GM19455 (cell line): ENCODE data around the gene ABTB2.

Source experiments
- ATAC-seq: cut with Tn5 transposase; IDR thresholded peaks from one replicate; pipeline ENCODE4 v1.9.1; 2021; ENCODE audit not compliant: unreplicated experiment

The ABTB2 gene

DNA sequence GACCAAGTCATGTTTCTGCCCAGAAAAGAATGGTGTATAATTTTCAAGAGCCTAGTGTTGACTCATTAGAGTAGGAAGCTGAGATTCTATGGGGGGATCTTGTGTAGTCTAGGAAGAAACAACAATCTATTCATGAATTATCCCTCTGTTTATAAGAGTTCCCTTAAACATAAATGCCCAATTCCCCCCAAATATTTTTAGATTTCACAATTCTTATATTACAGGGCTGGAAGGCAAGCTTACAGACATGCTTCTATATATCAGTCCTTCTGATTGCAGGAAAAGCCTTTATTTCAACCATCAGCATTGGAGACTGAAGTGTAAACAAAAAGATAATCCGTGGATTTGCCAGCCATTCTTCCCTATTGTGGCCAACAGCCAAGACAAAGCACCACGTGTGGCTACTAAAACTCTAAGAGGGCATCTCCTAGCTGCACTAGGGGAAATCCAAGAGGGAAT is 181.0 kb downstream of the ABTB2 start:
- no peak for ATAC-seq

DNA sequence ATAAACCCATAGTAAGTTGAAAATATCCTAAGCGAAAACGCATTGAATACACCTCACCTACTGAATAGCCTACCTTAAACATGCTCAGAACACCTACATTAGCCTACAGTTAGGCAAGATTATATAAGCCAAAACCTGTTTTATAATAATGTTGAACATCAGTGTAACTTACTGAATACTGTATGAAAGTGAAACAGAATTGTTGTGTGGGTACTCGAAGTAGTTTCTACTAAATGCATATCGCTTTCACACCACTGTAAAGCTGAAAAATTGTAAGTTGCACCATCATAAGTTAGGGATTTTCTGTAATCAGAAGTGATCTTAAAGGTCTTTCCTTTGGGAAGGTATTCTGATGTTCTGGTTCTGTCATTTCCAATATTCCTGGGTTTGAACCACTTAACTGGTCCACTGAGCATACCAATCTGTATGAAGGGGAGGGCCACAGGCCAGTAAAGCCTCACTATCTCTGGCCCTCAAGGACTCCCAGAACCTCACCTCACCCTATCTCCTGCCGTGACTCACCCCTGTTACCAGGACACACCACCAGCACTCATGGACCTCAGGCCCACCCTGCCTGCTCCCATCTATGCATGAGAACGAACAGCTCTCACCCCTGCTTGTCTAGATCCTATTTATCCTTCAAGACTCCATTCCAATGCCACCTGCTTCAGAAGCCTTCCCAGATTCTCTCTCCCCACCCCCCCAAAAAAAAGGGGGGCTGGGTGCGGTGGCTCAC is 182.4 kb downstream of the ABTB2 start:
- ATAC-seq, result no peak

DNA sequence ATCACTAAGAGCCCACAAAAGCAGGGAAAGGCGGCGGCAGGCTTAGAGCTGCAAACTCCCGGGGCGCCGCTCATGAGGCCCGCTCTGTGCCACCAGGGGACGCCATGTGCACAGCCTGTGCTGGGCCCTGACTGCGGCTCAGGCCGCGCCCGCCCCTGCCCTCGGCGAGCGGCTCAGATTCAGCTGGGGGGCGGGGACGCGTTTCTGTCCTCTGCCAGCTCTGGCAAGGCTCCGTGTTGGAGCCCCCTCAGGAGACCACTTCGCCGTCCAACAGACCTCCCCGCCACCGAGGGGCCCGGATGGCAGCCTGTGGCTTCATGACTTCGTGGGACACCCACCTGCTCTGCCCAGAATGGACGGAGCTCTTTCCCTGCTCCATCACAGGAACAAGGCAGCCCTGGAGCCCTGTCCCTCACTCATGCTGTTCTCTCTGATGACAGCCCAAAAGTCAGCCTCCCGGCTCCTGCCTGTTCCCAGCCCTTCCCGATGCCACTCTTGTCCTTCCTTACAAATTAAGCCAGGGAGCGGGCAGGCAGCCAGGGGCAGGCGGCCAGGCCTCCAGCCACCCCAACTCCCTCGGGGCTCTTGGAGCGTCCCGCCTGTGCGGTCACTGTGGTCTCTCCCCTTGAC is 183.3 kb downstream of the ABTB2 start:
- peak; percentile 89 for ATAC-seq

DNA sequence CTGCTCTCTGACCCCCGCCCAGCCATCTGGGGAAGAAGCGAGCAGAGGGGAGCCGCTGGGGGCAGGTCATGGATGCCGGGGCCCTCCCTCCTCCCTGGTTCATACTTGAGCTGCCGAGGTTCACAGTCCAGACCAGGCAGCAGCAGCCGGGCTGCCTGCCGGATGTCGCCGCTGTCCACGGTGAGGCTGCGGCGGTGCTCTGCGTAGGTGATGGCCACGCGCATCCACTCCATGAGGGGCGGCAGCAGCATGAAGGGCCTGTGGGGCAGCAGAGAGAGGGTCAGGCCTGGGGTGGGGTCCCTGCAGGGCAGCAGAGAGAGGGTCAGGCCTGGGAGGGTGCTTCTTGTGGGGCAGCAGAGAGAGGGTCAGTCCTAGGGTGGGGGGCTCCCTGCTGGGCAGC is 184.8 kb downstream of the ABTB2 start:
- ATAC-seq, result no peak

DNA sequence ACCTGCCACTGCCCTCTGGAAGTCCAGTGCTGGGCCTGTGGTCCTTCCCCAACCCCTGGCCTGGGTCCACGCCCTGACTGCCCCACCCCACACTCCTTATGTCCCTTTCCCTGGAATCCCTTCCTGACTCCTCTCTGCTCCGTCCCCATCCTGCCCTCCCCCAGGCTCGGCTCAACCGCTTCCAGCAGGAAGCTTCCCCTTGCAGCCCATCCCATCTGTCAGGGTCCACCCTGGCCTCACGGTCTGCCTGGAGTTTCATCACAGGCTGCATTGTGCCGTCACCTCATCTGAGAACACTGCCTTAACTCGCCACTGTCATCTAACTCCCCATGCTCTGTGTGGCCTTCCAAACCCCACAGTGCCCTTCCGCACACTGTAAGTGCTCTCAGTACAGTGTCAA is 188.1 kb downstream of the ABTB2 start:
- ATAC-seq, result no peak

DNA sequence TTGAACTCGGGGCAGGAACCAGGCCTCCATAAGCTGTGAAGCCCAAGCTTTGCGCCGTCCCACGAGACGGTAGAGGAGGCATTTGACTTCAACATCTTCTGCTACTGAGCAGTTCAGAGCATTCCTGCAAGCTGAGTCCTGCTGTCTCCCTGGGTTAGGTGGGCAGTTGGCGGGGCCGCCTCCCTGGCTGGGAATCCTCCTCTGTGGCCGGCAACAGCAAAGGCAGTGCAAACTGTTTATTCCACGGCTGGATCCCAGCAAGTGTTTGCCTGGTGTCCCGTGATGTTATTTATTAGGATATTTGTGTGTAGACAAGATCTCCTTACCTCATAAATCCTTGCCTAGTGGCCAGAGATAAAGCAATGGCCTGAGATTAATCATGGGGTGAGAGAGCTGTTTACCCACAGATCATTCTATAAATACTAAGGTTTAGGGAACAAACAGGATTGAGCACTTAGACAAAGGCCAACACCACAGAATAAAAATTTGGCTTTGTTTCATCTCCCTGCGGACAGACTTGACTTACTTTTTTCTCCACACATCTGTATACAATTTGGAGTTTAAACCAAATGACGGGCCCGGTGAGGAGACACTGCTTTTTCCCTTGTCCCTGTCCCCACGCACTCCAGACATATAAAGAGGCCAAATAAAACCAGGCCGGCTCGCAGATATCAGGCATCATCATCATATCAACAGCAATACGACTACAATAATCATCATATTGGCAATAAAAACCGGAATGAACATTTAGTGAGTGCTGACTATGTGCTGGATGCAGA is 189.0 kb downstream of the ABTB2 start:
- ATAC-seq, result no peak

DNA sequence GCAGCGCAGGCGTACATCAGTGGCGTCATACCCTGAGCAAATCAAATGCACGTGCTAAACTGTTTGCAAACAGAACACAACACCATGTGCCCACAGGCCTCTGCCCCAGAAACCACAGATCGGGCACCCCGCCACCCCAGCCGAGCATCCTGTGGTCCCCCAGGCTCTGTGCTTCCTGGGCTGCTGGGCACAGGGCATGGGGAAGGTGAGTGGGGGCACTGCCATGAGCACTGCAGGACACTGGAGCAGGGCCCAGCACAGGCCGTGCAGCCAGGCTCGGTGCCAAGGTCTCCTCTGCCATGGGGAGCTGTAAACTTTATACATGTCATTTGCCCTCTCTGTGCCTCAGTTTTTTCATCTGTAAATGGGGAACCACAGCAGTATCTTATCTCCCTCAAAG is 189.8 kb downstream of the ABTB2 start:
- ATAC-seq, result no peak

DNA sequence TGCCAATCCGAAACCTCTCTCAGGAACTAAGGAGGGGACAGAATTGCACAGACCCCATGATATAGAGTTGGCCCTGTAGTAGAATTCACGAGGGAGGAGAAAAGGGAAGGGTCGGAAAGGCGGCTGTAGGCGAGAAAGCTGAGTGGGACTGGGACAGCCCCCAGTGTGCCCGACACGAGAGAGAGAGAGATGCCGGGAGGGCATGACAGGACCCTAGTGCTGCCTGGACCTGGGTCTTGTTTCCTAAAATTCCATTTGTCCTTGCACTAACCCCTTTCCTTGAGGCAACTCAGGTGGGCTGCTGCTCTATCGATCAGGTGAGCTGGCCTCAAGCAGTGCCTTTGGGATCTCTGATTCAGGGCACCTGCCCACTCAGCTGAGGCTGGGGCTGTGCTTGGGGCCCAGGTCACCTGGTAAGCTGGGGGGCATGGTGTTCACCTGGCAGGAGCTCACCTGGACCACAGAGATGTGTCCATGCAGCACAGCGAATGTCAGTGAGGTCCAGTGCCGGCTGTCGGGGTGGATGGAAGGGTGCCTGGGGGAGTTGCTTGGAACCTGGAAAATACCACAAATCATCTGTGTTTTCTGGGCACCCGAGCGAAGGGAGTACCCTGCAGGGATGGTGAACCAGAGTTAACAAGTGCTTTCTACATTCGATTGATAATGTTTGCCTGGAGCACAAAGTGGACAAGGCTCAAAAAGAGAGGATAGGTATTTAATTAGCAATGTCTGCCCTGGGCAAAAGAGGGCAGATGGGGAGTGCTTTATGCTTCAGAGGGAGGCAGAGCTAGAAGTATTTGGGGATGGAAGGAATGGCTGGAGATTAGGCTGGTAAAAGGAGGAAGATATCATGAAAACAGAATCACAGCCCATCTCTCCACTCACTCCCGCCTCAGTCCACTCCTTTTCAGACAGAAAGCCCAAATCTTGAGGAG is 190.7 kb downstream of the ABTB2 start:
- ATAC-seq, result no peak

DNA sequence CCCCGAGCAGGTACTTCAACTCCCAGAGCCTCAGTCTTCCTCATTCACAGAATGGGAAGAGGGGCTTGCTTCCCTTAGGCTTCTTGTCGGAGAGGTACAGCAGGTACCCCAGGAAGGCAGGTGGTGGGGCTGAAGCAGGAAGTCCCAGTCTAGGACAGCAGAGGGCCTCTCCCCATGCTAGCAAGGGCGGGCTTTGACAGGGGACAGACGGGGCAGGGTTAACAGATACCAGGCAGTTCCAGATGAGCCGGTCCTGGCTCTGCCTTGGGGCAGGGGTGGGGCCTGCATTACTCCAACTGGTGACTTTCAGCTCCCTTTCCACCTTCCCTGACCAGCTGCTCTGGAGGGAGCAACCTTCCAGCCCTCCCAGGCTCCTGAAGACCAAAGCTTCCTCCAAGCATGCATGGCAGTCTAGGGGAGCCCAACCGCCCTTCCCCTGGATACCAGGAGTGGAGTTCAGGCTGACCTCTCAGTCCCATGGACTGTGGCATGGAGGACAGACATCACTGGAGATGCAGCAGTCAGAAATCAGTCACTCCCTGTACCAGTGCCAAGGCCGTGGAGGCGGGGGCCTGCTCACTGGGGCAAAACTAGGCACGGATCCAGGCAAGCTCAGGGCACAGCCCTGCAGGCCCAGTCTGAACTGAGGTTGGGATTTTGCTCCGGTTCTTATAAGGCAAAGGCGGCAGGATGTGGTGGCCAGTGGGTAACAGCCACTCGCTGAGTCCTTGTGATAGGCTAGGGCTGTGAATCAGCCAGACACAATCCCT is 191.8 kb downstream of the ABTB2 start:
- ATAC-seq, result no peak

DNA sequence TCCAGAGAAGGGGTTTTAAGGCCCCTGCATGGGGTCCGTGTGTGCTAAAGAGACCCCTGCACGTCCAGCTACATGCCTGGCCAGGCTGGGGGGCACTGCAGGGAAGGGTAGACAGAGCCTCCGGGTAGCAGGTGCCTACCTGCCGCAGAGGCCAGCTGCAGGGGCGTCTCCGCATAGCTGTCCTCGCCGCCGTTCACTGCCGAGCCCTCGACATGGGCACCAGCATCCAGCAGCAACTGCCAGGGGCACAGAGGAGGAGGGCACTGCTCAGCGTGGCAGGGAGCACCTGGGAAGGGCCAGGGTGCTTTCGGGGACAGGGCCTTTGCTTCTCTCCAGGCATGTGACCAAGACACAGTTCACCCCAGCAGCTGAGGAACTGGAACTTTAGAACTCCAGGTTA is 192.7 kb downstream of the ABTB2 start:
- no peak for ATAC-seq

DNA sequence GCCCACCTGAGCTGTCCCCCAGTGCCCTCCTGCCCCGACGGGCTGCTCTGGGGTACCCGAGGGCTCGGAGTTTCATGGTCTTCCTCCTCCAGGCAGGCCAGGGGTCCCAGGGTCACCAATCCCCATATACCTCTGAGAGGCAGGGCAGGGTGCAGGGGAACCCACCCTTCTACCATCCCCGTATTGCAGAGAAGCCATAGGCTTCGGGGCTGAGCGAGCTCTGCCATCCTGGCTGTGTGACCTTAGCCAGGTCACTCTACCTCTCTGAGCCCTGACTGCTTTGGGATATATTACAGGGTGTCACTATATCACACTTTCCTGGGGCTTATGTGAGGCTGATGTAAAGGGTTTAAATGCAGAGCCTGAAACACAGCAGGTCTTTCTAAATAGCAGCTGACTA is 195.0 kb downstream of the ABTB2 start:
- no peak for ATAC-seq

DNA sequence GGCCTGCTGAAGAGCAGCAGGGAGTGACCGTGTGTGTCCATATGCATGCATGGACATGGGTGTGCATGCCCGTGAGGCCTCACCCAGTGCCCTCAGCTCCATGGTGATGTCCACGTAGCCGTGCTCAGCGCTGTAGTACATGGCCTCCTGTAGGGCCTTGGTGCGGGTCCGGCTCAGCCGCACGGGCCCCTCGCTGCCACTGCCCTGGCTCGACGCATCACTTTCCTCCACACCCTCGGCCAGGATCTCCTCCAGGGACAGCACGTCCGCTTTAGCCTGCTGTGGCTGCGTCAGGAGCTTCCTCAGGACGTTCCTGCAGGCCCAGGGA is 195.4 kb downstream of the ABTB2 start:
- no peak for ATAC-seq

DNA sequence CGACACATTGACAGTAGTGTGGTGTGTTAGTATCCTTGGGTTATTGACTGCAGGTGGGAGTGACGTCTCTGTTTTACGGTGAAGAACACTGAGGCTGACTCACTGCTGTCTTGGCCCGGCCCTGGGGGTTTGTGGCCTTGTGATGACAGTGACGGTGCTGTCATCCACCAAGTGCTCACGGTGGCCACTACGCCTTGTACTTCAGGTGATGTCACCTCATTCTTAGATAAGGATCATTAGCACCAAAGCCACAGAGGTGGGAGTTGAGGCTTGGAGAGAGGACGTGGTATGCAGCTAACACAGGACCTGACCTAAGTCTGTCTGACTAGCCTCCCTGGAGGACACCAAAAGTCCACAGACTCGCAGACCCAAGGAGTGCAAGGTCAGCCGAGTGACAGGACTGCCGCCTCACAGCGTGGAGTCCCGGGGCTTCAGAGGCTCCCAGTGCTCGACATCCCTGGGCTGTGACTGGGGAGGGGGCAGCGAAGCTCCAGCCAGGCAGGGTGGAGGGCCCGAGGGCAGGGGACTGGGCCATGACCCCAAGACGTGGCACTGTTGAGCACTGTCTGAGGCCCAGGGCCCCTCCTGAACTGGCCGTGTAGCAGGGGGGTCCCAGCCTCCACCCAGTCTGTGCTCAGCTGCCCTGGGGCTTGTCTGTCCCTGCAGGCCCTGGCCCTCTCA is 195.9 kb downstream of the ABTB2 start:
- no peak for ATAC-seq

DNA sequence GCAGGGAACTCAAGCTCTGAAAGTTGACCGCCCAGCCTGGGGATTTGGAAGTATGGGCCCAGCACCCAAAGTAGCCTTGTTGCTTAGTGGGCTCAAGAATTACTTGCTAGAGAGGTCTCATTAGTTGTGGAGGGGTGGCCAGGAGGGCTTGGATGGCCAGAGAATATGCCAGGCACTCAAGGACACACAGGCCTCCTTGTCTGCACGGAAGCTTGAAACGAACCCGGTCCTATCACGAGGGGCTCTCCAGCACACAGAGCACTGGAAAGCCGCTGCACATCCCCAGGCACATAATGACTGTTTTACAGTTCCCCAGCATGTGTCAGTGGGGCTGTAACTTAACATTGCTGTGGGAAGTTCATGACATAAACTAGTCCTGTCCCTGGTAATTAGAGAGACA is 196.4 kb downstream of the ABTB2 start:
- no peak for ATAC-seq

DNA sequence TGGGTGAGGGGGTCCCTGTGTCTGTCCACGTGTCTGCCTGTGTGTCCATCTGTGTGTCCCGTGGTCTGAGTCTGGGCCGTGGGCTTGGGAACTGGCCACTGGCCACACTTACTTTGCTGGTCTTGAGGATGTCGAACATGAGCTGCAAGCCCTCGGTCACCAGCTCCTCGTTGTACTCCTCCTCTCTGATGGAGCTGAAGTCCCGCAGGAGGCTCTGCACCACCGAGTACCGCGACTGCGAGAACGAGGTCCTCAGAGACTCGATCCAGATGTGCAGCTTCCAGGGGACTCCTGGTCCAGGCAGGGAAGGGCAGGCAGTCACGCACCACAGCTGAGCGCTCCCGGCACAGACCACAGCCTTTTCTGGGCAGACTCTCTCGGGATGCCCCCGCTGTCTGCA is 197.0 kb downstream of the ABTB2 start:
- no peak for ATAC-seq

DNA sequence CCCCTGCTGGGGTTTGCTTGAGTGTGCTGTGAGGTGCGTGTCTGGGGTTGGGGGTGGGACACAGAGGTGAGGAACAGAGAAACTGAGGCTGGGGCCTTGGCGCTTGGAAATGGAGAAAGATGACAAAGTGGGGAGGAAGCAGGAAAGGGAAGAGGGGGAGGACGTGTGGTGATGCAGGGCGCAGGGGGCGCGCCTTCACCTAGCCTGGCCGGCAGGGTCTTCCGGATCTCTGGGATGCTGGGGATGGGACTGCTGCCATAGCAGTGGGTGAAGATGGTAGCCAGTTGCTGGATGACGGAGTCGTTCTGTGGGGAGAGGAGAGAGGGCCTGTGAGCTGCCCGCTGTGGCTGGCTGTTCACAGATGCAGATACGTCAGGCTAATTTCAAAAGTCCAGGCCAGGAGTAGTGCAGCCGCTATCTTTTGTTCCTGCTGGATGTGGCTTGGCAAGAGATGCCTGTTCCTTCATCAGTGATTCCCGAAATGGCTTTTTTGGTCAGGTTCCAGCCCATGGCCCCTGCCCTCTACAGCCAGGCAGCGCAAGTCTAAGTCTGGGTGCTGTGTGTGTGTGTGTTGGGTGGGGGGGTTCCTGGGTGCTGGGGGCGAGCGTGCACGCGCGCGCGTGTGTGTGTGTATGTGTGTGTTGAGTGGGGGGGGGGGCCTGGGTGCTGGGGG is 197.6 kb downstream of the ABTB2 start:
- ATAC-seq, result no peak

DNA sequence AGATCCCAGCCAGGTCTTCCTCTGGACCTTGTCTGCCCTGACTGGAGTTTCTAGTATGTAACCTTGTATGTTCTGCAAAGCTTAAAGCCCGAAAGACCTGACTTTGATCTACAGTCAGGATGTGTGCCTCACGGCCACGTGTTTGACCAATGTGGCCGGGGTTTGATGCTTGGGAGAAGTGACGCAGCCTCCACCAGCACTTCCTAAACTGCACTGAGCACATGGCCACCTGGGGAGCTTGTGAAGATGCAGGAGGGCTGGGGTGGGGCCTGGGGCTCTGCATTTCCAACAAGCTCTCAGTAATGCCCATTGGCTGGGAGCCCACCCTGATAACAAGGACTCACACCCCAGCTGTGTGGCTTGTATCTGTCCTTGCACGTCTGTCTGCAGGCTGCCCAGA is 199.1 kb downstream of the ABTB2 start:
- no peak for ATAC-seq

DNA sequence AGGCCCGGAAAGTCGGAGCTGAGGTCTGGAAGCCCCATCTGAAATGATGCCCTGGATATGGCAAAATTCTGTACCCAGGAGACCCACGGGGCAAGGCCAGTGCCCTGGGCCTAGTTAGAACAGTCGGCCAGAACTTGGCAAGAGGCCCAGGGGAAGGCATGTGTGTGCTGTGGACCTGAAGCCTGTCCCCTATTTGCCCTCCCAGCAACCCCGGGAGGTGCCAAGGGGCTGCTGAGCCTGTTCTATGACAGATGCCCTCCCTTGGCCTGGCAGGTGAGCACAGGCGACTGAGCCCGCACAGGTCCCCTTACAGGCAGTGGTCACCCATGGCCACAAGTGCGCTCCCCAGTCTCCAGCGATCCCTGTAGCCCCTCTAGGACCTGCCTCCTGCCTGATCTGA is 200.6 kb downstream of the ABTB2 start:
- ATAC-seq, result no peak

DNA sequence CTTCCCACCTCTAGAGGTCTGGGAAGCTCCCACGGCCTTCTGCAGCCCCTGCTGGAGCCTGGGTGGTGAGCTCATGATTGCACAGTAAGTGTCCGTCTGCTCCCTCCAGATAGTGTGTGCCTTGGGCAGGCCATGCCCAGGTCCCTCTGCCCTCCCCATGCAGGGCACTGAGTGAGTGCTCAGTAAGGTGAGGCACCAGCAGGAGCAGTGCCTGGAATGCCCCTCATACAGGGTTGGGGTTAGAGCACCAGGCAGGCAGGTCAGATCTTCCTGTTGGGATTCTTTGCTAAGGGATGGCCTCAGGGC is 202.1 kb downstream of the ABTB2 start:
- no peak for ATAC-seq
